ENCODE results near the gene CD9. TPM values are rescaled to one million over a fixed set of nuclear protein-coding genes. Genes with fewer than 3 reads are reported as not detected.

Gene CD9
- total RNA-seq, 1 donor from 2014 or later = 17.6 TPM

DNA sequence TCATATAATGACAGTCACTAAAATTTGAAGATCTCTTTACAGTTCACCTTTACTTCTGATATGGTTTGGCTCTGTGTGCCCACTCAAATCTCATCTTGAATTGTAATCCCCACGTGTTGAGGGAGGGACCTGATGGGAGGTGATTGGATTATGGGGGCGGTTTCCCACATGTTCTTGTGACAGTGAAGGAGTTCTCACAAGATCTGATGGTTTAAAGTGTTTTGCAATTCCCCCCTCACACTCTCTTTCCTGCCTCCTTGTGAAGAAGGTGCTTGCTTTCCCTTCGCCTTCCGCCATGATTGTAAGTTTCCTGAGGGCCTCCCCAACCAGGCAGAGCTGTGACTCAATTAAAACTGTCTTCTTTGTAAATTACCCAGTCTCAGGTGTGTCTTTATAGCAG is 27.3 kb upstream of the CD9 start:
- H3K4me3 Mint-ChIP-seq (ENCODE audit: unreplicated experiment) = no peak overlapping the region
- peaks cover 5% of the 10 kb centered on the region for H3K27me3 Mint-ChIP-seq (ENCODE audit: unreplicated experiment)
- H3K9me3 Mint-ChIP-seq (ENCODE audit: unreplicated experiment) = no peaks in the 10 kb centered on the region
- no peaks in the 10 kb centered on the region for H3K36me3 Mint-ChIP-seq (ENCODE audit: unreplicated experiment)
- TF ChIP-seq CTCF (IDR thresholded peaks at IDR 0.05; ENCODE audit: partially characterized antibody, unreplicated experiment) = no peak
- H3K4me1 Mint-ChIP-seq (ENCODE audit: low read depth, unreplicated experiment) = no peaks in the 10 kb centered on the region
- H3K27ac Mint-ChIP-seq (ENCODE audit: unreplicated experiment) = no peak overlapping the region
- no peak for DNase-seq

GRCh38 chr12:6177642-6178358 is 22.4 kb upstream of the CD9 start:
- peaks cover 10% of the 10 kb centered on the region for H3K27me3 Mint-ChIP-seq (ENCODE audit: unreplicated experiment)
- H3K4me1 Mint-ChIP-seq (ENCODE audit: low read depth, unreplicated experiment) = no peaks in the 10 kb centered on the region
- TF ChIP-seq CTCF (IDR thresholded peaks at IDR 0.05; ENCODE audit: partially characterized antibody, unreplicated experiment) = no peak
- H3K36me3 Mint-ChIP-seq (ENCODE audit: unreplicated experiment) = no peaks in the 10 kb centered on the region
- no peak overlapping the region for H3K4me3 Mint-ChIP-seq (ENCODE audit: unreplicated experiment)
- peaks cover 2% of the 10 kb centered on the region for H3K9me3 Mint-ChIP-seq (ENCODE audit: unreplicated experiment)
- no peak overlapping the region for H3K27ac Mint-ChIP-seq (ENCODE audit: unreplicated experiment)
- DNase-seq = no peak

GRCh38 chr12:6178981-6179761 is 21.0 kb upstream of the CD9 start:
- peaks cover 9% of the 10 kb centered on the region for H3K27me3 Mint-ChIP-seq (ENCODE audit: unreplicated experiment)
- DNase-seq = no peak
- H3K4me1 Mint-ChIP-seq (ENCODE audit: low read depth, unreplicated experiment) = no peaks in the 10 kb centered on the region
- H3K36me3 Mint-ChIP-seq (ENCODE audit: unreplicated experiment) = no peaks in the 10 kb centered on the region
- TF ChIP-seq CTCF (IDR thresholded peaks at IDR 0.05; ENCODE audit: partially characterized antibody, unreplicated experiment) = no peak
- H3K9me3 Mint-ChIP-seq (ENCODE audit: unreplicated experiment) = peaks cover 2% of the 10 kb centered on the region
- no peak overlapping the region for H3K27ac Mint-ChIP-seq (ENCODE audit: unreplicated experiment)
- no peak overlapping the region for H3K4me3 Mint-ChIP-seq (ENCODE audit: unreplicated experiment)

- Mint-ChIP-seq H3K27me3 (ENCODE audit: unreplicated experiment) (peaks cover 9% of the 10 kb centered on the region), H3K4me1 (ENCODE audit: low read depth, unreplicated experiment) (no peaks in the 10 kb centered on the region), H3K4me3 (ENCODE audit: unreplicated experiment) (no peak overlapping the region), H3K9me3 (ENCODE audit: unreplicated experiment) (peaks cover 2% of the 10 kb centered on the region), H3K36me3 (ENCODE audit: unreplicated experiment) (no peaks in the 10 kb centered on the region), H3K27ac (ENCODE audit: unreplicated experiment) (no peak overlapping the region)
- no peak for DNase-seq
- no peak for TF ChIP-seq CTCF (IDR thresholded peaks at IDR 0.05; ENCODE audit: partially characterized antibody, unreplicated experiment)
Measured at GRCh38 chr12:6180268-6181051, 19.7 kb upstream of the CD9 start.
